ENCODE results near the gene ANKRD12.

DNA sequence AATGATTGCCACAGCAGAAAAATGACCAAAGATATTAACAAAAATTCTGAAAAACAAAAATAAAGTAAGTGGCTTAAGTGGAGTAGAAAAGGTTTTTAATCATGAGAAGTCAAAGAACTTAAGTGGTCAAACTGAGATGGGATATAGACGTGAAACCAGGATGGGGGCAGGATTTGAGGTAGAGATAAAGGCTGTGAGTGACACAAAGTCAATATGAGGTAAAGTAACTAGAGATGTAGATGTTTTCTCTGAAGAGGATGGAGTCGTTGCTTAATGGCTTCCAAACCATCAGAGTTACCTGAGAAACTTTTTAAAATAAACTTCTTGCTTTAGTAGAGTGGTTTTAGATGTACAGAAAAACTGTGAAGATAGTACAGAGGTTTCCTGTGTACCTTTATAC, 21.2 kb downstream of the ANKRD12 start:
- TF ChIP-seq POLR2AphosphoS5 (IDR thresholded peaks at IDR 0.05) (no peak), POLR2A (IDR thresholded peaks at IDR 0.05) (no peak)

Data from breast epithelium (tissue), 3 donors.